ENCODE results near the gene CA6.
"Not testable (repeated sequence)": the region's sequence is repeated elsewhere in the genome, so short reads cannot be mapped to it uniquely, and the experiment has no call there.

GRCh38 chr1:9022026-9022738 is 76.5 kb downstream of the CA6 start:
- TF ChIP-seq, protein P1, sequence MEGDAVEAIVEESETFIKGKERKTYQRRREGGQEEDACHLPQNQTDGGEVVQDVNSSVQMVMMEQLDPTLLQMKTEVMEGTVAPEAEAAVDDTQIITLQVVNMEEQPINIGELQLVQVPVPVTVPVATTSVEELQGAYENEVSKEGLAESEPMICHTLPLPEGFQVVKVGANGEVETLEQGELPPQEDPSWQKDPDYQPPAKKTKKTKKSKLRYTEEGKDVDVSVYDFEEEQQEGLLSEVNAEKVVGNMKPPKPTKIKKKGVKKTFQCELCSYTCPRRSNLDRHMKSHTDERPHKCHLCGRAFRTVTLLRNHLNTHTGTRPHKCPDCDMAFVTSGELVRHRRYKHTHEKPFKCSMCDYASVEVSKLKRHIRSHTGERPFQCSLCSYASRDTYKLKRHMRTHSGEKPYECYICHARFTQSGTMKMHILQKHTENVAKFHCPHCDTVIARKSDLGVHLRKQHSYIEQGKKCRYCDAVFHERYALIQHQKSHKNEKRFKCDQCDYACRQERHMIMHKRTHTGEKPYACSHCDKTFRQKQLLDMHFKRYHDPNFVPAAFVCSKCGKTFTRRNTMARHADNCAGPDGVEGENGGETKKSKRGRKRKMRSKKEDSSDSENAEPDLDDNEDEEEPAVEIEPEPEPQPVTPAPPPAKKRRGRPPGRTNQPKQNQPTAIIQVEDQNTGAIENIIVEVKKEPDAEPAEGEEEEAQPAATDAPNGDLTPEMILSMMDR (optimal IDR thresholded peaks at IDR 0.05 in 1 of 3, IDR thresholded peaks at IDR 0.05 in 1 of 3, conservative IDR thresholded peaks at IDR 0.05 in 1 of 3; ENCODE audit: extremely low read depth in 1 of 3, insufficient read depth in 2 of 3, low read length in 3 of 3): not testable (repeated sequence)
- TF ChIP-seq EZH2 (IDR thresholded peaks at IDR 0.05; ENCODE audit: low read length): not testable (repeated sequence)

Data from keratinocyte (primary cell).